HepG2 (cell line): ENCODE results near the gene PTHLH. TPM values are rescaled to one million over a fixed set of nuclear protein-coding genes. Genes with fewer than 3 reads are reported as not detected.

ENCODE experiments used
- ATAC-seq: fragments of 200-7000 bp; cut with Tn5 transposase; 3 replicates; pipeline ENCODE4 v1.9.1; 2020; ENCODE audit warnings: mild to moderate bottlenecking, moderate library complexity
- BruUV-seq: library from RNA; stranded (reverse); fragments of 400-500 nt; replicated peaks from 2 replicates; lab custom pipeline; 2021; lab: Mats Ljungman, UMichigan
- CTCF ChIA-PET: fragments of 300-600 bp; formaldehyde crosslinking; extraction: SDS; loops from one replicate; lab custom pipeline; 2021; ENCODE audit warnings: low total read pairs, inconsistent platforms, low intra/inter-chr PET ratio; lab: Yijun Ruan, JAX
- POLR2A ChIA-PET: fragments of 350-600 bp; sonication (Branson Sonifier 250); formaldehyde crosslinking; loops from one replicate; lab custom pipeline; 2020; ENCODE audit warnings: antibody characterized with exemption, inconsistent platforms; lab: Yijun Ruan, JAX
- DNase-seq: peaks from one replicate; pipeline ENCODE4 v3.0.0-alpha.2; 2015; ENCODE audit warnings: low spot score
- FAIRE-seq: peaks from 3 replicates; lab custom pipeline; 2011; peaks lifted over from hg19 to GRCh38; lab: Jason Lieb, UNC
- H2AFZ ChIP-seq: one replicate; pipeline ENCODE4 v1.6.1; 2011; ENCODE audit warnings: low read length, inconsistent platforms
- H3K27ac ChIP-seq: fragments of 300-600 bp; 3 replicates; pipeline ENCODE4 v1.8.0; 2011; ENCODE audit warnings: mixed run types, mild to moderate bottlenecking, mixed read lengths, low read length, inconsistent platforms; ENCODE audit not compliant: insufficient read depth; ENCODE audit errors: extremely low read length
- H3K27me3 ChIP-seq, 2 experiments: fragments of 200-600 bp in 1 of 2; 2 replicates in 1 of 2; 3 replicates in 1 of 2; pipeline versions ENCODE4 v1.6.0 to v1.8.0; 2011; ENCODE audit warnings: low read length in 2 of 2, mild to moderate bottlenecking in 2 of 2, moderate library complexity in 2 of 2, inconsistent platforms in 1 of 2; ENCODE audit not compliant: insufficient read depth in 2 of 2, control insufficient read depth in 1 of 2
- H3K36me3 ChIP-seq, 2 experiments: fragments of 200-600 bp in 1 of 2; replicated peaks in 1 of 2; 2 replicates in 1 of 2; 3 replicates in 1 of 2; pipeline versions ENCODE4 v1.5.1 to v1.8.0; 2011; ENCODE audit warnings: low read length in 2 of 2, inconsistent platforms in 1 of 2; ENCODE audit not compliant: insufficient read depth in 2 of 2, control insufficient read depth in 1 of 2
- H3K4me1 ChIP-seq: 2 replicates; pipeline ENCODE4 v1.5.1; 2012; ENCODE audit warnings: low read length, inconsistent platforms; ENCODE audit not compliant: insufficient read depth
- H3K4me2 ChIP-seq: 2 replicates; pipeline ENCODE4 v1.6.0; 2011; ENCODE audit warnings: low read depth, low read length, inconsistent platforms
- H3K4me3 ChIP-seq, 3 experiments: fragments of 200-600 bp in 1 of 3; sonication (generic), shearing (Covaris generic) in 1 of 3; replicated peaks in 1 of 3; 2 replicates each; pipeline ENCODE4 v1.5.1; 2011 to 2016; ENCODE audit warnings: low read length in 3 of 3, inconsistent platforms in 2 of 3, low read depth in 2 of 3, mild to moderate bottlenecking in 2 of 3, control low read depth in 1 of 3, mixed read lengths in 1 of 3; ENCODE audit not compliant: insufficient read depth in 1 of 3
- H3K79me2 ChIP-seq: one replicate; pipeline ENCODE4 v1.6.1; 2011; ENCODE audit warnings: low read length, inconsistent platforms; ENCODE audit not compliant: insufficient read depth
- H3K9ac ChIP-seq: 2 replicates; pipeline ENCODE4 v1.6.0; 2011; ENCODE audit warnings: mild to moderate bottlenecking, low read depth, low read length, inconsistent platforms; ENCODE audit not compliant: insufficient read depth
- H3K9me3 ChIP-seq: 2 replicates; pipeline ENCODE4 v1.5.1; 2012; ENCODE audit warnings: mild to moderate bottlenecking, low read length
- H4K20me1 ChIP-seq: 2 replicates; pipeline ENCODE4 v1.6.0; 2011; ENCODE audit warnings: inconsistent platforms, mild to moderate bottlenecking, low read length, moderate library complexity; ENCODE audit not compliant: insufficient read depth
- ELF4 ChIP-seq: sonication (generic); formaldehyde crosslinking; IDR thresholded peaks from 2 replicates; pipeline ENCODE4 v1.5.0; 2020; ENCODE audit warnings: missing genetic modification reagents, mild to moderate bottlenecking, moderate library complexity, borderline replicate concordance
- EZH2 ChIP-seq: conservative IDR thresholded peaks from 2 replicates; pipeline ENCODE4 v1.6.1; 2012; ENCODE audit warnings: mild to moderate bottlenecking, low read depth, low read length, moderate library complexity
- FOXM1 ChIP-seq: sonication (generic); formaldehyde crosslinking; IDR thresholded peaks from 2 replicates; pipeline ENCODE4 v1.5.0; 2020; ENCODE audit warnings: missing genetic modification reagents
- HNRNPK ChIP-seq: fragments of 200-400 bp; formaldehyde crosslinking; IDR thresholded peaks from 2 replicates; pipeline ENCODE4 v1.6.1; 2018; ENCODE audit warnings: low read length, low read depth, moderate library complexity, mild to moderate bottlenecking; ENCODE audit not compliant: poor library complexity, severe bottlenecking
- ISL2 ChIP-seq: sonication (generic); formaldehyde crosslinking; IDR thresholded peaks from 2 replicates; pipeline ENCODE4 v1.5.0; 2020; ENCODE audit warnings: missing genetic modification reagents
- MIER2 ChIP-seq: IDR thresholded peaks from 2 replicates; pipeline ENCODE4 v1.6.1; 2016; ENCODE audit warnings: missing biosample characterization, missing genetic modification reagents
- PHF20 ChIP-seq: sonication (generic); formaldehyde crosslinking; IDR thresholded peaks from 2 replicates; pipeline ENCODE4 v1.5.0; 2020; ENCODE audit warnings: mild to moderate bottlenecking, missing genetic modification reagents
- PLRG1 ChIP-seq: fragments of 450-650 bp; conservative IDR thresholded peaks from 2 replicates; pipeline ENCODE4 v1.6.1; 2016
- PRMT3 ChIP-seq: sonication (generic); formaldehyde crosslinking; IDR thresholded peaks from 2 replicates; pipeline ENCODE4 v1.8.1; 2022; ENCODE audit warnings: low read depth, mild to moderate bottlenecking, moderate library complexity, missing genetic modification reagents, borderline replicate concordance
- SNAI1 ChIP-seq: sonication (generic); formaldehyde crosslinking; IDR thresholded peaks from 2 replicates; pipeline ENCODE4 v1.5.0; 2020; ENCODE audit warnings: mild to moderate bottlenecking, missing genetic modification reagents, borderline replicate concordance
- ZC3H13 ChIP-seq: sonication (generic); formaldehyde crosslinking; IDR thresholded peaks from 2 replicates; pipeline ENCODE4 v1.8.1; 2023; ENCODE audit warnings: mild to moderate bottlenecking, missing genetic modification reagents, moderate library complexity
- ZFYVE20 ChIP-seq: sonication (generic); formaldehyde crosslinking; IDR thresholded peaks from 2 replicates; pipeline ENCODE4 v1.8.0; 2023; ENCODE audit warnings: low read depth, mild to moderate bottlenecking, moderate library complexity, missing genetic modification reagents, borderline replicate concordance
- ZIK1 ChIP-seq: sonication (generic); formaldehyde crosslinking; IDR thresholded peaks from 2 replicates; pipeline ENCODE4 v1.5.0; 2020; ENCODE audit warnings: mild to moderate bottlenecking, low read depth, missing genetic modification reagents, borderline replicate concordance
- ZNF232 ChIP-seq: sonication (generic); formaldehyde crosslinking; IDR thresholded peaks from 2 replicates; pipeline ENCODE4 v1.4.0; 2020; ENCODE audit warnings: missing genetic modification reagents, borderline replicate concordance
- ZNF24 ChIP-seq: fragments of 450-650 bp; IDR thresholded peaks from 2 replicates; pipeline ENCODE4 v1.6.1; 2017; ENCODE audit warnings: antibody characterized with exemption, mild to moderate bottlenecking
- ZNF441 ChIP-seq: sonication (generic); formaldehyde crosslinking; IDR thresholded peaks from 2 replicates; pipeline ENCODE4 v1.7.0; 2021; ENCODE audit warnings: missing genetic modification reagents, borderline replicate concordance
- ZNF768 ChIP-seq: sonication (generic); formaldehyde crosslinking; IDR thresholded peaks from 2 replicates; pipeline ENCODE4 v1.4.0; 2020; ENCODE audit warnings: missing genetic modification reagents
- WGBS: methylation state at CpG from one replicate; pipeline ENCODE4 v1.1.6; 2017; ENCODE audit warnings: low lambda C conversion rate; 5-methylcytosine and 5-hydroxymethylcytosine counted together
- in situ Hi-C: cut with HindIII; loops from 2 replicates; pipeline ENCODE4 v1.10.0; 2017; ENCODE audit warnings: low pct_unique_long_range_greater_than_20kb; ENCODE audit not compliant: extremely low pct_ligation_motif_present
- intact Hi-C: fragments of 100-400 bp; cut with micrococcal nuclease; formaldehyde crosslinking; loops from one replicate; pipeline ENCODE4 v1.10.0; 2022; ENCODE audit not compliant: unreplicated experiment
- polyA plus RNA-seq, 8 experiments: library from polyadenylated mRNA; depleted of rRNA in 3 of 8; stranded (reverse) in 7 of 8; unstranded in 1 of 8; fragments of >200 nt; fragmentation: Illumina TruSeq in 4 of 8; extraction: Trizol in 4 of 8; gene quantifications; 2 replicates each; pipeline versions ENCODE4 v1.2.1 to v1.2.3, GENCODE V29; 2011 to 2016; ENCODE audit warnings: low read depth in 4 of 8, missing spikeins in 1 of 8, mixed read lengths in 1 of 8; ENCODE audit not compliant: insufficient read depth in 1 of 8
- total RNA-seq, 5 experiments: library from RNA; depleted of rRNA; stranded (reverse); fragments of >200 nt; fragmentation: Illumina TruSeq; extraction: Trizol; gene quantifications; 2 replicates each; pipeline ENCODE4 v1.2.3, GENCODE V29; 2016; ENCODE audit warnings: low read depth in 1 of 5
- TF ChIP-seq, protein P1 (sequence below): sonication (generic); formaldehyde crosslinking; IDR thresholded peaks from 2 replicates; pipeline ENCODE4 v1.4.0; 2020; ENCODE audit warnings: mild to moderate bottlenecking, missing genetic modification reagents, borderline replicate concordance

PTHLH gene
- total and polyA plus RNA-seq, 2 of the 13 experiments (the other 11 are each of a cell fraction or from before 2014, with no cell fraction given), result 0.22 TPM; not detected in 1

GRCh38 chr12:27975222-27976136 lies 2.9 kb upstream of the PTHLH start:
- H3K36me3 ChIP-seq, result no peaks in the 10 kb centered on the region
- intact Hi-C loops, result loop anchor here (10.0 kb wide), 1 partner anchor 899 kb away; no protein-coding TSS in a partner anchor
- DNase-seq (no peak), ATAC-seq (peak; percentile 68), FAIRE-seq (no peak)
- H4K20me1 ChIP-seq, result no peaks in the 10 kb centered on the region
- H3K4me3 ChIP-seq, result no peak overlapping the region; a peak in 1 of 6 replicates
- POLR2A ChIA-PET, result no interaction called here
- 13% methylated on average over 26 of the region's 61 CpGs for WGBS
- H3K4me1 ChIP-seq, result peaks cover 15% of the 10 kb centered on the region
- in situ Hi-C loops, result no loop called here
- peaks cover 0 to 44% of the 10 kb centered on the region in 2 experiments; a peak in 4 of 5 replicates for H3K27me3 ChIP-seq
- no peaks in the 10 kb centered on the region for H3K79me2 ChIP-seq
- no TSS peak for BruUV-seq
- no peak overlapping the region for H3K27ac ChIP-seq
- CTCF ChIA-PET, result no interaction called here
- H3K9me3 ChIP-seq, result no peaks in the 10 kb centered on the region
- peak overlapping the region; percentile 18; the same call in 1 of the 2 replicates for H3K4me2 ChIP-seq
- H2AFZ ChIP-seq, result no peak overlapping the region
- H3K9ac ChIP-seq, result no peak overlapping the region
- TF ChIP-seq ISL2 (CRISPR knock-in tag) (no peak), ZIK1 (no peak), EZH2 (peak; percentile 88; the same call in 1 of the 2 replicates), HNRNPK (no peak), ZNF232 (CRISPR knock-in tag) (no peak), PHF20 (CRISPR knock-in tag) (no peak), ELF4 (CRISPR knock-in tag) (no peak), ZNF768 (peak; percentile 14; the same call in 1 of the 2 replicates), MIER2 (peak; percentile 91), ZNF24 (no peak), PRMT3 (CRISPR knock-in tag) (no peak), SNAI1 (CRISPR knock-in tag) (no peak), ZNF441 (CRISPR knock-in tag) (no peak), PLRG1 (no peak), ZFYVE20 (CRISPR knock-in tag) (no peak), ZC3H13 (CRISPR knock-in tag) (no peak), FOXM1 (CRISPR knock-in tag) (no peak)
- TF ChIP-seq, protein P1, sequence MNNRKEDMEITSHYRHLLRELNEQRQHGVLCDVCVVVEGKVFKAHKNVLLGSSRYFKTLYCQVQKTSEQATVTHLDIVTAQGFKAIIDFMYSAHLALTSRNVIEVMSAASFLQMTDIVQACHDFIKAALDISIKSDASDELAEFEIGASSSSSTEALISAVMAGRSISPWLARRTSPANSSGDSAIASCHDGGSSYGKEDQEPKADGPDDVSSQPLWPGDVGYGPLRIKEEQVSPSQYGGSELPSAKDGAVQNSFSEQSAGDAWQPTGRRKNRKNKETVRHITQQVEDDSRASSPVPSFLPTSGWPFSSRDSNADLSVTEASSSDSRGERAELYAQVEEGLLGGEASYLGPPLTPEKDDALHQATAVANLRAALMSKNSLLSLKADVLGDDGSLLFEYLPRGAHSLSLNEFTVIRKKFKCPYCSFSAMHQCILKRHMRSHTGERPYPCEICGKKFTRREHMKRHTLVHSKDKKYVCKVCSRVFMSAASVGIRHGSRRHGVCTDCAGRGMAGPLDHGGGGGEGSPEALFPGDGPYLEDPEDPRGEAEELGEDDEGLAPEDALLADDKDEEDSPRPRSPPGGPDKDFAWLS, result no peak
